Liver (tissue), 9 donors: ENCODE results near the gene CFAP54. TPM values are rescaled to one million over a fixed set of nuclear protein-coding genes. Genes with fewer than 3 reads are reported as not detected.

Experiments
- DNase-seq: peaks from one replicate; pipeline ENCODE4 v3.0.0-alpha.2; 2017; ENCODE audit warnings: low spot score
- H3K27ac ChIP-seq, 2 donors: one replicate each; pipeline ENCODE4 v1.7.0; 2013; ENCODE audit warnings: inconsistent platforms in 2 of 2, low read length in 2 of 2, control low read depth in 1 of 2, low read depth in 1 of 2, mild to moderate bottlenecking in 1 of 2
- H3K27me3 ChIP-seq, 4 donors: one replicate each; pipeline versions ENCODE4 v1.6.1 to v1.7.0; 2013; ENCODE audit warnings: low read length in 3 of 4, inconsistent platforms in 1 of 4, mild to moderate bottlenecking in 1 of 4, moderate library complexity in 1 of 4; ENCODE audit not compliant: control insufficient read depth in 4 of 4, insufficient read depth in 4 of 4
- H3K36me3 ChIP-seq, 4 donors: one replicate each; pipeline versions ENCODE4 v1.6.1 to v1.7.0; 2013; ENCODE audit warnings: low read length in 3 of 4, mild to moderate bottlenecking in 3 of 4, low read depth in 1 of 4, moderate library complexity in 1 of 4; ENCODE audit not compliant: control insufficient read depth in 4 of 4, insufficient read depth in 3 of 4
- H3K4me1 ChIP-seq, 4 donors: one replicate each; pipeline versions ENCODE4 v1.6.1 to v1.7.0; 2013; ENCODE audit warnings: low read length in 3 of 4, mild to moderate bottlenecking in 3 of 4, moderate library complexity in 1 of 4; ENCODE audit not compliant: control insufficient read depth in 4 of 4, insufficient read depth in 4 of 4
- H3K4me3 ChIP-seq, 3 donors: one replicate each; pipeline versions ENCODE4 v1.6.1 to v1.7.0; 2013; ENCODE audit warnings: low read length in 3 of 3, control low read depth in 1 of 3, low read depth in 1 of 3, mild to moderate bottlenecking in 1 of 3
- H3K9ac ChIP-seq, 2 donors: one replicate each; pipeline ENCODE4 v1.7.0; 2013; ENCODE audit warnings: low read length in 2 of 2, mild to moderate bottlenecking in 2 of 2, moderate library complexity in 2 of 2, control low read depth in 1 of 2, low read depth in 1 of 2
- H3K9me3 ChIP-seq, 4 donors: one replicate each; pipeline versions ENCODE4 v1.6.1 to v1.7.0; 2013; ENCODE audit warnings: low read length in 3 of 4; ENCODE audit not compliant: control insufficient read depth in 4 of 4
- EGR1 ChIP-seq, 2 donors: IDR thresholded peaks; 2 replicates each; pipeline ENCODE4 v1.6.1; 2016 to 2018; ENCODE audit warnings: antibody characterized with exemption in 2 of 2, low read depth in 2 of 2
- FOXA1 ChIP-seq: IDR thresholded peaks from 2 replicates; pipeline ENCODE4 v1.6.1; 2016; ENCODE audit warnings: antibody characterized with exemption
- FOXA2 ChIP-seq: IDR thresholded peaks from 2 replicates; pipeline ENCODE4 v1.6.1; 2016; ENCODE audit warnings: antibody characterized with exemption
- GABPA ChIP-seq, 2 donors: IDR thresholded peaks in 1 of 2; conservative IDR thresholded peaks in 1 of 2; 2 replicates each; pipeline ENCODE4 v1.6.1; 2016; ENCODE audit warnings: antibody characterized with exemption in 2 of 2, mild to moderate bottlenecking in 1 of 2, moderate library complexity in 1 of 2
- HNF4A ChIP-seq, 2 donors: conservative IDR thresholded peaks; 2 replicates each; pipeline ENCODE4 v1.6.1; 2016; ENCODE audit warnings: antibody characterized with exemption in 2 of 2, mild to moderate bottlenecking in 2 of 2
- HNF4G ChIP-seq: IDR thresholded peaks from 2 replicates; pipeline ENCODE4 v1.6.1; 2016; ENCODE audit warnings: antibody characterized with exemption
- JUND ChIP-seq, 2 donors: IDR thresholded peaks; 2 replicates each; pipeline ENCODE4 v1.6.1; 2016; ENCODE audit warnings: antibody characterized with exemption in 2 of 2
- NR2F2 ChIP-seq: IDR thresholded peaks from 2 replicates; pipeline ENCODE4 v1.6.1; 2016; ENCODE audit warnings: antibody characterized with exemption
- RAD21 ChIP-seq, 2 donors: IDR thresholded peaks; 2 replicates each; pipeline ENCODE4 v1.6.1; 2016; ENCODE audit warnings: antibody characterized with exemption in 2 of 2, mild to moderate bottlenecking in 2 of 2
- REST ChIP-seq: IDR thresholded peaks from 2 replicates; pipeline ENCODE4 v1.6.1; 2016; ENCODE audit warnings: antibody characterized with exemption, mild to moderate bottlenecking
- RXRA ChIP-seq, 2 donors: IDR thresholded peaks; 2 replicates each; pipeline ENCODE4 v1.6.1; 2017 to 2018; ENCODE audit warnings: antibody characterized with exemption in 2 of 2, mild to moderate bottlenecking in 1 of 2
- SP1 ChIP-seq: IDR thresholded peaks from 2 replicates; pipeline ENCODE4 v1.6.1; 2018; ENCODE audit warnings: antibody characterized with exemption, mild to moderate bottlenecking
- TAF1 ChIP-seq: conservative IDR thresholded peaks from 2 replicates; pipeline ENCODE4 v1.6.1; 2016; ENCODE audit warnings: antibody characterized with exemption, mild to moderate bottlenecking
- YY1 ChIP-seq: IDR thresholded peaks from 2 replicates; pipeline ENCODE4 v1.6.1; 2016; ENCODE audit warnings: antibody characterized with exemption, mild to moderate bottlenecking
- WGBS: extraction: QIAGEN DNeasy Blood & Tissue Kit; methylation state at CpG from one replicate; pipeline ENCODE4 v1.1.7; 2013; 5-methylcytosine and 5-hydroxymethylcytosine counted together
- polyA plus RNA-seq, 2 donors: library from polyadenylated mRNA; stranded (reverse) in 1 of 2; unstranded in 1 of 2; fragments of 200-250 nt in 1 of 2; fragments of >200 nt in 1 of 2; fragmentation: Nextera tagmentation in 1 of 2; extraction: Ambion mirVana in 1 of 2; gene quantifications; one replicate each; pipeline versions ENCODE4 v1.2.1 to v1.2.3, GENCODE V29; 2013 to 2015
- total RNA-seq, 2 donors: library from RNA; depleted of rRNA; stranded (reverse); fragments of >200 nt; gene quantifications; one replicate each; pipeline ENCODE4 v1.2.3, GENCODE V29; 2014
- TF ChIP-seq, protein P1 (sequence below): IDR thresholded peaks from 2 replicates; pipeline ENCODE4 v1.6.1; 2016; ENCODE audit warnings: antibody characterized with exemption
- TF ChIP-seq, protein P2 (sequence below): IDR thresholded peaks from 2 replicates; pipeline ENCODE4 v1.6.1; 2016; ENCODE audit warnings: antibody characterized with exemption
- donor health status: healthy.
- donor health status: healthy.
- donor health status: healthy.
- donor health status: healthy.
- donor health status: healthy.

The CFAP54 gene
- total and polyA plus RNA-seq, 4 donors = 0.01 to 0.19 (median 0.15) TPM

DNA sequence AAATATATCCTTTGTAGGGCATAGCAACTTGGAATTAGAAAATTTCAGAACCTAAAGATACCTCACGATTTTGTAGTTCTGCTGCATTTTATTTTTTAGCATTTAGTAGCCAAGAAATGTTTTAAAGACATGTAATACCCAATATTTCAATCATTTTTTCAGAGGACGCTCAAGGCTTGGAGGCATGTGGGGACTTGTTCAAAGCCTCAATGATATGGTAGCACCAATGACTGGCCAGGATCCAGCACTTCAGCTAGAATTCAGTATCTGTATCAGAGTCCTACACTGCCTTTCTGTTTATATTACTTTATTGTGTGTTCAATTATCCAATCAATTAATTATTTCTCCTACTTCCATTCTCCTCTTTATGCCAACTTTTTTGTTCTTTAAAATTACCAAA lies 262.8 kb downstream of the CFAP54 start:
- WGBS = 39% methylated on average over 2 of the region's 2 CpGs

GRCh38 chr12:96766232-96766631 lies 276.9 kb downstream of the CFAP54 start:
- Histone ChIP-seq H3K36me3 (no peaks in the 10 kb centered on the region), H3K4me1 (no peaks in the 10 kb centered on the region), H3K9me3 (no peaks in the 10 kb centered on the region), H3K4me3 (no peak overlapping the region), H3K9ac (no peak overlapping the region), H3K27me3 (no peaks in the 10 kb centered on the region), H3K27ac (no peak overlapping the region)
- DNase-seq = no peak
- TF ChIP-seq, protein P1, sequence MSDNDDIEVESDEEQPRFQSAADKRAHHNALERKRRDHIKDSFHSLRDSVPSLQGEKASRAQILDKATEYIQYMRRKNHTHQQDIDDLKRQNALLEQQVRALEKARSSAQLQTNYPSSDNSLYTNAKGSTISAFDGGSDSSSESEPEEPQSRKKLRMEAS = no peak
- no peak for TF ChIP-seq REST
- TF ChIP-seq GABPA (IDR thresholded peaks at IDR 0.05 in 1 of 2, conservative IDR thresholded peaks at IDR 0.05 in 1 of 2) = no peak
- no peak for TF ChIP-seq HNF4A (conservative IDR thresholded peaks at IDR 0.05)
- no peak for TF ChIP-seq HNF4G
- no peak for TF ChIP-seq FOXA2
- TF ChIP-seq RAD21 (IDR thresholded peaks at IDR 0.05) = no peak
- TF ChIP-seq NR2F2 = no peak
- no peak for TF ChIP-seq YY1
- no peak for TF ChIP-seq JUND (IDR thresholded peaks at IDR 0.05)
- 66% methylated on average over 3 of the region's 3 CpGs for WGBS

More for the DNA sequence above, 262.8 kb downstream of the CFAP54 start:
- Histone ChIP-seq H3K36me3 (no peaks in the 10 kb centered on the region), H3K4me1 (no peaks in the 10 kb centered on the region), H3K4me3 (no peak overlapping the region), H3K27ac (no peak overlapping the region), H3K9me3 (no peaks in the 10 kb centered on the region), H3K27me3 (no peaks in the 10 kb centered on the region), H3K9ac (no peak overlapping the region)
- no peak for TF ChIP-seq SP1
- TF ChIP-seq JUND (IDR thresholded peaks at IDR 0.05) = no peak
- TF ChIP-seq TAF1 = no peak
- TF ChIP-seq FOXA2 = no peak
- DNase-seq = no peak

GRCh38 chr12:96769400-96769799 lies 280.0 kb downstream of the CFAP54 start:
- TF ChIP-seq GABPA (IDR thresholded peaks at IDR 0.05 in 1 of 2, conservative IDR thresholded peaks at IDR 0.05 in 1 of 2) = no peak
- TF ChIP-seq NR2F2 = no peak
- TF ChIP-seq, protein P1 = no peak
- TF ChIP-seq TAF1 = no peak
- no peak for TF ChIP-seq SP1
- no peak for TF ChIP-seq REST
- TF ChIP-seq EGR1 (IDR thresholded peaks at IDR 0.05; ENCODE audit: low read depth in 2 of 2) = no peak
- no peak for TF ChIP-seq JUND (IDR thresholded peaks at IDR 0.05)
- TF ChIP-seq RXRA (IDR thresholded peaks at IDR 0.05) = no peak
- TF ChIP-seq, protein P2, sequence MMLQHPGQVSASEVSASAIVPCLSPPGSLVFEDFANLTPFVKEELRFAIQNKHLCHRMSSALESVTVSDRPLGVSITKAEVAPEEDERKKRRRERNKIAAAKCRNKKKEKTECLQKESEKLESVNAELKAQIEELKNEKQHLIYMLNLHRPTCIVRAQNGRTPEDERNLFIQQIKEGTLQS = no peak
- no peak for TF ChIP-seq HNF4A (conservative IDR thresholded peaks at IDR 0.05)
- no peak for TF ChIP-seq FOXA1
- 81% methylated on average over 7 of the region's 7 CpGs for WGBS
- no peaks in the 10 kb centered on the region for H3K9me3 ChIP-seq
- no peak overlapping the region for H3K27ac ChIP-seq
- no peak for DNase-seq
- no peak overlapping the region for H3K9ac ChIP-seq
- no peak overlapping the region for H3K4me3 ChIP-seq
- no peaks in the 10 kb centered on the region for H3K4me1 ChIP-seq
- no peaks in the 10 kb centered on the region for H3K36me3 ChIP-seq
- no peaks in the 10 kb centered on the region for H3K27me3 ChIP-seq
